OCI-LY1 (cell line): ENCODE results near the gene RCN2.
"Not testable (repeated sequence)": the region's sequence is repeated elsewhere in the genome, so short reads cannot be mapped to it uniquely, and the experiment has no call there.

Experiments
- H2AFZ ChIP-seq: fragments of 200-600 bp; sonication (generic), shearing (Covaris generic); 2 replicates; pipeline ENCODE4 v1.6.0; 2014; ENCODE audit warnings: antibody characterized with exemption, mild to moderate bottlenecking, low read length
- H3F3A ChIP-seq: fragments of 200-600 bp; sonication (generic), shearing (Covaris generic); 2 replicates; pipeline ENCODE4 v1.6.0; 2014; ENCODE audit warnings: mild to moderate bottlenecking, antibody characterized with exemption, low read length, moderate library complexity; ENCODE audit not compliant: insufficient read depth
- H3K27ac ChIP-seq: fragments of 200-600 bp; sonication (generic); 2 replicates; pipeline ENCODE4 v1.5.1; 2014; ENCODE audit warnings: low read length, mixed run types, mild to moderate bottlenecking, low read depth; ENCODE audit not compliant: poor library complexity, severe bottlenecking
- H3K27me3 ChIP-seq: fragments of 200-600 bp; sonication (generic); 2 replicates; pipeline ENCODE4 v1.6.0; 2014; ENCODE audit warnings: antibody characterized with exemption, mild to moderate bottlenecking, low read length, moderate library complexity; ENCODE audit not compliant: insufficient read depth
- H3K36me3 ChIP-seq: fragments of 200-600 bp; sonication (generic); 2 replicates; pipeline ENCODE4 v1.6.1; 2014; ENCODE audit warnings: mild to moderate bottlenecking, antibody characterized with exemption, low read length, moderate library complexity, mixed read lengths; ENCODE audit not compliant: insufficient read depth
- H3K4me1 ChIP-seq: fragments of 200-600 bp; sonication (generic); 2 replicates; pipeline ENCODE4 v1.5.1; 2014; ENCODE audit warnings: mild to moderate bottlenecking, low read length, moderate library complexity; ENCODE audit not compliant: insufficient read depth, severe bottlenecking
- H3K4me2 ChIP-seq: fragments of 200-600 bp; sonication (generic), shearing (Covaris generic); 2 replicates; pipeline ENCODE4 v1.6.1; 2014; ENCODE audit warnings: low read length
- H3K4me3 ChIP-seq: fragments of 200-600 bp; sonication (generic); 2 replicates; pipeline ENCODE4 v1.5.1; 2014; ENCODE audit warnings: low read length, low read depth, mild to moderate bottlenecking, mixed read lengths; ENCODE audit not compliant: poor library complexity, severe bottlenecking
- H3K79me2 ChIP-seq: fragments of 200-600 bp; shearing (Covaris generic); 2 replicates; pipeline ENCODE4 v1.6.1; 2016; ENCODE audit warnings: mixed run types, low read length, mixed read lengths; ENCODE audit not compliant: insufficient read depth
- H3K9ac ChIP-seq: fragments of 200-600 bp; sonication (generic), shearing (Covaris generic); 2 replicates; pipeline ENCODE4 v1.6.1; 2014; ENCODE audit warnings: mild to moderate bottlenecking, low read length, mixed read lengths
- H3K9me2 ChIP-seq: fragments of 200-600 bp; sonication (generic), shearing (Covaris generic); 2 replicates; pipeline ENCODE4 v1.6.1; 2014; ENCODE audit warnings: low read depth, mild to moderate bottlenecking, low read length, mixed read lengths
- H3K9me3 ChIP-seq: fragments of 200-600 bp; shearing (Covaris generic); 2 replicates; pipeline ENCODE4 v1.6.1; 2014; ENCODE audit warnings: low read length, mixed read lengths
- H4K20me1 ChIP-seq: fragments of 200-600 bp; sonication (generic), shearing (Covaris generic); 2 replicates; pipeline ENCODE4 v1.6.0; 2016; ENCODE audit warnings: mild to moderate bottlenecking, low read length; ENCODE audit not compliant: insufficient read depth
- EZH2 ChIP-seq: fragments of 200-600 bp; sonication (generic), shearing (Covaris generic); IDR thresholded peaks from 2 replicates; pipeline ENCODE4 v1.8.0; 2017; ENCODE audit warnings: borderline replicate concordance, mixed run types, mild to moderate bottlenecking, antibody characterized with exemption, low read length, moderate library complexity, mixed read lengths
- TF ChIP-seq, protein P1 (sequence below): fragments of 200-600 bp; sonication (generic), shearing (Covaris generic); IDR thresholded peaks from 2 replicates; pipeline ENCODE4 v1.5.1; 2017; ENCODE audit warnings: mild to moderate bottlenecking, antibody characterized with exemption, low read length, moderate library complexity, mixed read lengths

Gene RCN2, protein sequence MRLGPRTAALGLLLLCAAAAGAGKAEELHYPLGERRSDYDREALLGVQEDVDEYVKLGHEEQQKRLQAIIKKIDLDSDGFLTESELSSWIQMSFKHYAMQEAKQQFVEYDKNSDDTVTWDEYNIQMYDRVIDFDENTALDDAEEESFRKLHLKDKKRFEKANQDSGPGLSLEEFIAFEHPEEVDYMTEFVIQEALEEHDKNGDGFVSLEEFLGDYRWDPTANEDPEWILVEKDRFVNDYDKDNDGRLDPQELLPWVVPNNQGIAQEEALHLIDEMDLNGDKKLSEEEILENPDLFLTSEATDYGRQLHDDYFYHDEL

DNA sequence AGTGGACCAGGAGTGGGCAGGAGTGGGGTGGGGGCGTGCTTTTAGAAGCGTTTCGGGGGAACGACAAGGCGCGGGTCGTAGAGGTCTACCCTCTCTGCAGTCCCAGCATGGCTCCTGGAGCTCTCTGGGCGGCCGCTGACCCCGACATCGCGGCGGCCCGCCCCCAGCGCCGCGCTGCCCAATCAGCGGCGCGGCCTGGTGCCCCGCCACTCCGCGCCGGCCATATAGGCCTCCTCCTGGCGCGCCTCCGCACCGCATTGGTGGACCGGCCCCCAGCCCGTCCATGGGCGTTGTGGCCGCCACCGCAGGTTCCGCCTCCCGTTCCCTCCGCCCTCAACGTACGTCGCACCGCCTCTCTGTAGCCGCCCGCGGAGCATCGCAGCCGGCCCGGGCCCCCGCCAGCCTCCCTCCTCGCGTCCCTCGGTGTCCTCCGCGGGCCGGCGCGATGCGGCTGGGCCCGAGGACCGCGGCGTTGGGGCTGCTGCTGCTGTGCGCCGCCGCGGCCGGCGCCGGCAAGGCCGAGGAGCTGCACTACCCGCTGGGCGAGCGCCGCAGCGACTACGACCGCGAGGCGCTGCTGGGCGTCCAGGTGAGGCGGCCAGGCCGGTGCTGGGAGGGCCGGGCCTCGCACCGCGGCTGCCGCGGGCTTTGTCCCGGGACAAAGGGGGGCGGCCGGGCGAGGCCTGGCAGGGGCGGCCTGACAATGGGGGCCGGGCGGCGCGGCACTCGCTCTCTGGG, at the start of gene RCN2:
Gene RCN2 (plus strand): TSS at position 353 of the 738 bp plus-strand sequence. CDS start 93 bp downstream, at position 446.
- Histone ChIP-seq H3K4me1 (peaks cover 27% of the 10 kb centered on the region), H3K27ac (no peak within 1 kb of the TSS), H3K79me2 (no peaks in the 10 kb centered on the region), H3K27me3 (no peaks in the 10 kb centered on the region), H2AFZ (peak within 1 kb of the TSS; percentile 96; the same call in 1 of the 2 replicates), H3K9me3 (no peaks in the 10 kb centered on the region), H4K20me1 (no peaks in the 10 kb centered on the region), H3K4me2 (peak within 1 kb of the TSS; percentile 73), H3F3A (no peaks in the 10 kb centered on the region), H3K9ac (peak within 1 kb of the TSS; percentile 80), H3K4me3 (peak within 1 kb of the TSS; percentile 78), H3K36me3 (peaks cover 18% of the 10 kb centered on the region), H3K9me2 (no peaks in the 10 kb centered on the region)
- TF ChIP-seq, protein P1, sequence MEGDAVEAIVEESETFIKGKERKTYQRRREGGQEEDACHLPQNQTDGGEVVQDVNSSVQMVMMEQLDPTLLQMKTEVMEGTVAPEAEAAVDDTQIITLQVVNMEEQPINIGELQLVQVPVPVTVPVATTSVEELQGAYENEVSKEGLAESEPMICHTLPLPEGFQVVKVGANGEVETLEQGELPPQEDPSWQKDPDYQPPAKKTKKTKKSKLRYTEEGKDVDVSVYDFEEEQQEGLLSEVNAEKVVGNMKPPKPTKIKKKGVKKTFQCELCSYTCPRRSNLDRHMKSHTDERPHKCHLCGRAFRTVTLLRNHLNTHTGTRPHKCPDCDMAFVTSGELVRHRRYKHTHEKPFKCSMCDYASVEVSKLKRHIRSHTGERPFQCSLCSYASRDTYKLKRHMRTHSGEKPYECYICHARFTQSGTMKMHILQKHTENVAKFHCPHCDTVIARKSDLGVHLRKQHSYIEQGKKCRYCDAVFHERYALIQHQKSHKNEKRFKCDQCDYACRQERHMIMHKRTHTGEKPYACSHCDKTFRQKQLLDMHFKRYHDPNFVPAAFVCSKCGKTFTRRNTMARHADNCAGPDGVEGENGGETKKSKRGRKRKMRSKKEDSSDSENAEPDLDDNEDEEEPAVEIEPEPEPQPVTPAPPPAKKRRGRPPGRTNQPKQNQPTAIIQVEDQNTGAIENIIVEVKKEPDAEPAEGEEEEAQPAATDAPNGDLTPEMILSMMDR, result no peak
- TF ChIP-seq EZH2, result no peak

GRCh38 chr15:76885212-76885611, 46.3 kb upstream of the RCN2 start:
- H3K36me3 ChIP-seq, result no peaks in the 10 kb centered on the region
- no peaks in the 10 kb centered on the region for H4K20me1 ChIP-seq
- H3F3A ChIP-seq, result no peaks in the 10 kb centered on the region
- no peak overlapping the region for H3K9ac ChIP-seq
- no peak overlapping the region for H3K4me2 ChIP-seq
- no peak overlapping the region for H3K4me3 ChIP-seq
- H3K9me2 ChIP-seq, result no peaks in the 10 kb centered on the region
- H3K4me1 ChIP-seq, result no peaks in the 10 kb centered on the region
- H2AFZ ChIP-seq, result no peak overlapping the region
- H3K27me3 ChIP-seq, result no peaks in the 10 kb centered on the region
- no peaks in the 10 kb centered on the region for H3K9me3 ChIP-seq
- H3K27ac ChIP-seq, result no peak overlapping the region
- no peak for TF ChIP-seq EZH2
- TF ChIP-seq, protein P1, result no peak
- no peaks in the 10 kb centered on the region for H3K79me2 ChIP-seq

DNA sequence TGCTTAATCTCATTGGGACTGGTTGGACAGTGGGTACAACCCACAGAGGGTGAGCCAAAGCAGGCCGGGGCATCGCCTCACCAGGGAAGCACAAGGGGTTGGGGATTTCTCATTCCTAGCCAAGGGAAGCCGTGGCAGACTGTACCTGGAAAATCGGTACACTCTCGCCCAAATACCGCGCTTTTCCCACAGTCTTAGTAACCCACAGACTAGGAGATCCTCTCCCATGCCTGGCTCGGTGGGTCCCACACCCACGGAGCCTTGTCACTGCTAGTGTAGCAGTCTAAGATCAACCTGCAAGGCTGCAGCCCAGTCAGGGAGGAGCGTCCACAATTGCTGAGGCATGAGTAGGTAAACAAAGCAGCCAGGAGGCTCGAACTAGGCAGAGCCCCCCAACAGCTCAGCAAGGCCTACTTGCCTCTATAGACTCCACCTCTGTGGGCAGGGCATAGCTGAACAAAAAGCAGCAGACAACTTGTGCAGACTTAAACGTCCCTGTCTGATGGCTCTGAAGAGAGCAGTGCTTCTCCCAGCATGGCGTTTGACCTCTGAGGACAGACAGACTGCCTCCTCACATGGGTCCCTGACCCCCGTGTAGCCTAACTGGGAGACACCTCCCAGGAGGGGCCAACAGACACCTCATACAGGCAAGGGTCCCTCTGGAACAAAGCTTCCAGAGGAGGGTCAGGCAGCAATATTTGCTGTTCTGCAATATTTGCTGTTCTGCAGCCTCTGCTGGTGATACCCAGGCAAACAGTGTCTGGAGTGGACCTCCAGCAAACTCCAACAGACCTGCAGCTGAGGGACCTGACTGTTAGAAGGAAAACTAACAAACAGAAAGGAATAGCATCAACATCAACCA, 44.0 kb upstream of the RCN2 start:
- H3K9ac ChIP-seq, H3K9me2 ChIP-seq, H3K9me3 ChIP-seq, H3K4me2 ChIP-seq, H2AFZ ChIP-seq, H4K20me1 ChIP-seq, H3K4me3 ChIP-seq, H3K27ac ChIP-seq, H3K4me1 ChIP-seq, H3F3A ChIP-seq, H3K79me2 ChIP-seq, H3K36me3 ChIP-seq, H3K27me3 ChIP-seq: not testable (repeated sequence)

DNA sequence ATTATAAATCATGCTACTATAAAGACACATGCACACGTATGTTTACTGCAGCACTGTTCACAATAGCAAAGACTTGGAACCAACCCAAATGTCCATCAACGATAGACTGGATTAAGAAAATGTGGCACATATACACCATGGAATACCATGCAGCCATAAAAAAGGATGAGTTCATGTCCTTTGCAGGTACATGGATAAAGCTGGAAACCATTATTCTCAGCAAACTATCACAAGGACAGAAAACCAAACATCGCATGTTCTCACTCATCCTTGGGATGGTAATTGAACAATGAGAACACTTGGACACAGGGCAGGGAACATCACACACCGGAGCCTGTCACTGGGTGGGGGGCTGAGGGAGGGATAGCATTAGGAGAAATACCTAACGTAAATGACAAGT, 38.7 kb upstream of the RCN2 start:
- not testable (repeated sequence) for H3K9ac ChIP-seq, H3K27me3 ChIP-seq, H3K4me3 ChIP-seq, H3K79me2 ChIP-seq, H3K4me1 ChIP-seq, H2AFZ ChIP-seq, H3K27ac ChIP-seq, H3K4me2 ChIP-seq, H3K9me3 ChIP-seq, H3K36me3 ChIP-seq, H4K20me1 ChIP-seq, H3K9me2 ChIP-seq, H3F3A ChIP-seq
